ENCODE measurements around the gene EIF4G3. TPM values are rescaled to one million over a fixed set of nuclear protein-coding genes. Genes with fewer than 3 reads are reported as not detected.
"Not testable (repeated sequence)": the region's sequence is repeated elsewhere in the genome, so short reads cannot be mapped to it uniquely, and the experiment has no call there.

Gene EIF4G3
- total RNA-seq, 4 donors from 2014 or later: 18.8 to 75.0 (median 34.9) TPM

GRCh38 chr1:21028520-21029145 is 148.1 kb downstream of the EIF4G3 start:
- no peaks in the 10 kb centered on the region for H3K9me3 ChIP-seq
- DNase-seq: no peak
- no peak overlapping the region for H3K4me3 ChIP-seq
- no peaks in the 10 kb centered on the region for H3K27me3 ChIP-seq
- H3K27ac ChIP-seq: no peak overlapping the region
- H3K4me1 ChIP-seq: no peaks in the 10 kb centered on the region
- TF ChIP-seq CTCF (IDR thresholded peaks at IDR 0.05) (no peak), POLR2A (IDR thresholded peaks at IDR 0.05) (no peak)
- intact Hi-C loops (cut with DNase I; ENCODE audit: low total_unique reads): no loop called here
- no peaks in the 10 kb centered on the region for H3K36me3 ChIP-seq

GRCh38 chr1:21027805-21028204 is 148.9 kb downstream of the EIF4G3 start:
- Histone ChIP-seq H3K4me3 (no peak overlapping the region), H3K4me1 (no peaks in the 10 kb centered on the region), H3K9me3 (no peaks in the 10 kb centered on the region), H3K36me3 (no peaks in the 10 kb centered on the region), H3K27ac (no peak overlapping the region), H3K27me3 (no peaks in the 10 kb centered on the region)
- TF ChIP-seq CTCF (IDR thresholded peaks at IDR 0.05) (no peak), POLR2A (IDR thresholded peaks at IDR 0.05) (no peak)
- DNase-seq: no peak
- intact Hi-C loops (cut with DNase I; ENCODE audit: low total_unique reads): no loop called here

- H3K27ac ChIP-seq: peak overlapping the region; percentile 63 to 97
- intact Hi-C loops (cut with DNase I; ENCODE audit: low total_unique reads): no loop called here
- H3K4me3 ChIP-seq: no peak overlapping the region
- no peaks in the 10 kb centered on the region for H3K4me1 ChIP-seq
- H3K36me3 ChIP-seq: no peaks in the 10 kb centered on the region
- no peaks in the 10 kb centered on the region for H3K27me3 ChIP-seq
- no peaks in the 10 kb centered on the region for H3K9me3 ChIP-seq
- no peak for TF ChIP-seq POLR2A (IDR thresholded peaks at IDR 0.05)
- TF ChIP-seq CTCF (IDR thresholded peaks at IDR 0.05): no peak
- DNase-seq: no peak
Observed at GRCh38 chr1:21024918-21025317, 151.8 kb downstream of the EIF4G3 start.

- H3K9me3 ChIP-seq; H3K27me3 ChIP-seq; H3K4me3 ChIP-seq; H3K4me1 ChIP-seq; intact Hi-C loops (cut with DNase I; ENCODE audit: low total_unique reads); DNase-seq; H3K36me3 ChIP-seq: not testable (repeated sequence)
- peak overlapping the region; percentile 89 to 97 for H3K27ac ChIP-seq
Observed at GRCh38 chr1:21024136-21024896, 152.4 kb downstream of the EIF4G3 start.

- H3K27me3 ChIP-seq: no peaks in the 10 kb centered on the region
- peak overlapping the region; percentile 2 to 20 for H3K4me3 ChIP-seq
- DNase-seq: peak; percentile 30 to 83
- peak overlapping the region; percentile 89 to 97 for H3K27ac ChIP-seq
- H3K4me1 ChIP-seq: no peaks in the 10 kb centered on the region
- H3K36me3 ChIP-seq: no peaks in the 10 kb centered on the region
- intact Hi-C loops (cut with DNase I; ENCODE audit: low total_unique reads): no loop called here
- no peaks in the 10 kb centered on the region for H3K9me3 ChIP-seq
- TF ChIP-seq CTCF (IDR thresholded peaks at IDR 0.05) (no peak), POLR2A (IDR thresholded peaks at IDR 0.05) (peak in 1 of 2 donors; percentile 54)
Observed at GRCh38 chr1:21022279-21023040, 154.2 kb downstream of the EIF4G3 start.
